Natural killer cell (primary cell): ENCODE data around the gene NSRP1. TPM values are rescaled to one million over a fixed set of nuclear protein-coding genes. Genes with fewer than 3 reads are reported as not detected.

Source experiments
- ATAC-seq, 3 donors: fragments of 150-1000 bp in 2 of 3; fragments of 200-7000 bp in 1 of 3; cut with Tn5 transposase; 1 replicate in 1 of 3; 2 replicates in 2 of 3; pipeline ENCODE4 v1.10.0; 2021; ENCODE audit warnings: mild to moderate bottlenecking in 2 of 3, moderate library complexity in 2 of 3
- DNase-seq, 2 donors: peaks; one replicate each; pipeline versions ENCODE4 v3.0.0 to v3.0.0-alpha.2; 2013 to 2021; ENCODE audit warnings: mixed read lengths in 1 of 2
- H3K27ac ChIP-seq: one replicate; pipeline ENCODE4 v1.5.1; 2013; ENCODE audit warnings: mild to moderate bottlenecking, low read length
- H3K27me3 ChIP-seq: one replicate; pipeline ENCODE4 v1.6.1; 2013; ENCODE audit warnings: low read length; ENCODE audit not compliant: control insufficient read depth, insufficient read depth
- H3K36me3 ChIP-seq: one replicate; pipeline ENCODE4 v1.6.1; 2013; ENCODE audit warnings: low read length; ENCODE audit not compliant: control insufficient read depth, insufficient read depth
- H3K4me1 ChIP-seq: one replicate; pipeline ENCODE4 v1.6.1; 2013; ENCODE audit warnings: low read length; ENCODE audit not compliant: control insufficient read depth, insufficient read depth
- H3K4me3 ChIP-seq: one replicate; pipeline ENCODE4 v1.5.1; 2013; ENCODE audit warnings: low read length
- H3K9me3 ChIP-seq: one replicate; pipeline ENCODE4 v1.6.1; 2013; ENCODE audit warnings: low read length; ENCODE audit not compliant: control insufficient read depth, insufficient read depth
- H3K27ac Mint-ChIP-seq, 2 donors: one replicate each; pipeline ENCODE4 v1.8.0; 2022; ENCODE audit warnings: mild to moderate bottlenecking in 2 of 2, mixed read lengths in 2 of 2, moderate library complexity in 1 of 2
- H3K27me3 Mint-ChIP-seq, 2 donors: one replicate each; pipeline ENCODE4 v1.8.0; 2022; ENCODE audit warnings: low read depth in 2 of 2, mixed read lengths in 2 of 2
- H3K36me3 Mint-ChIP-seq: one replicate; pipeline ENCODE4 v1.8.0; 2022; ENCODE audit warnings: mixed read lengths
- H3K4me1 Mint-ChIP-seq, 2 donors: one replicate each; pipeline ENCODE4 v1.8.0; 2022; ENCODE audit warnings: mixed read lengths in 2 of 2
- H3K4me3 Mint-ChIP-seq: one replicate; pipeline ENCODE4 v1.8.0; 2022; ENCODE audit warnings: mild to moderate bottlenecking, moderate library complexity, mixed read lengths
- H3K9me3 Mint-ChIP-seq, 2 donors: one replicate each; pipeline ENCODE4 v1.8.0; 2022; ENCODE audit warnings: mixed read lengths in 2 of 2
- WGBS: methylation state at CpG from one replicate; pipeline ENCODE4 v1.1.7; 2013; ENCODE audit warnings: missing lambda C conversion rate; ENCODE audit not compliant: insufficient coverage; 5-methylcytosine and 5-hydroxymethylcytosine counted together
- intact Hi-C: fragments of 100-400 bp; cut with micrococcal nuclease; formaldehyde crosslinking; loops from one replicate; pipeline ENCODE4 v1.14.2; 2022
- total RNA-seq, 4 donors: library from RNA; stranded (reverse); fragments of 120-200 nt in 1 of 4; gene quantifications; one replicate each; pipeline versions ENCODE4 v1.2.3 to v1.2.4, GENCODE V29; 2013 to 2022
- TF ChIP-seq, protein P1 (sequence below): fragments of 200-600 bp; IDR thresholded peaks from one replicate; pipeline ENCODE4 v1.8.0; 2022; ENCODE audit warnings: antibody characterized with exemption

Gene NSRP1
- total RNA-seq, 3 donors from 2014 or later (not counting 1 experiment from before 2014, with no cell fraction given), result 27.0 to 33.7 (median 29.7) TPM

DNA sequence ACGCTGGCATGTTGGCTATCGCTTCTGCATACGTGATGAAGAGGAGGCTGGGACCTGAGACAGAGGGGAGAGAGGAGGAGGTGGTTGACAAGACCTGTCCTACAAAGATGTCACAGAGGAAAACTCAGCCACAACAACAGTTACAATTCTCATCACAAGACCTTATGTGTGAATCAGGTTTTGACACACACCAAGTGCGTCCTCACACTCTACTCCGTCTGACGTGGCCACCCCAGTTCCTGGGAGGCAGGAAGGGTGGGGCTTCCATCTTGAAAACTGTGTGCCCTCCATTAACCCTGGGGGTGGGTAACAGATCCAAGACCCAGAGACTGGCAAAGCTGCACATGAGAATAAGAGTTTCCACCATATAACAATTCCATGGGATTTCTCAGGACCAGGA is 94.8 kb downstream of the NSRP1 start:
- Mint-ChIP-seq H3K4me1 (peaks cover 22 to 44% of the 10 kb centered on the region in 2 donors), H3K27me3 (peaks cover 3 to 10% of the 10 kb centered on the region in 2 donors), H3K4me3 (peak overlapping the region; percentile 2), H3K27ac (peak overlapping the region; percentile 29 to 91), H3K9me3 (no peaks in the 10 kb centered on the region), H3K36me3 (no peaks in the 10 kb centered on the region)
- Histone ChIP-seq H3K27me3 (no peaks in the 10 kb centered on the region), H3K36me3 (no peaks in the 10 kb centered on the region), H3K4me3 (no peak overlapping the region), H3K9me3 (no peaks in the 10 kb centered on the region), H3K27ac (no peak overlapping the region), H3K4me1 (peaks cover 11% of the 10 kb centered on the region)
- intact Hi-C loops, result loop anchor here (1.0 to 10.0 kb wide), 2 partner anchors 80 to 153 kb away; partner anchors contain the start of gene BLMH
- ATAC-seq (peak; percentile 88 to 91 (median 90)), DNase-seq (peak; percentile 8 to 53)
- TF ChIP-seq, protein P1, sequence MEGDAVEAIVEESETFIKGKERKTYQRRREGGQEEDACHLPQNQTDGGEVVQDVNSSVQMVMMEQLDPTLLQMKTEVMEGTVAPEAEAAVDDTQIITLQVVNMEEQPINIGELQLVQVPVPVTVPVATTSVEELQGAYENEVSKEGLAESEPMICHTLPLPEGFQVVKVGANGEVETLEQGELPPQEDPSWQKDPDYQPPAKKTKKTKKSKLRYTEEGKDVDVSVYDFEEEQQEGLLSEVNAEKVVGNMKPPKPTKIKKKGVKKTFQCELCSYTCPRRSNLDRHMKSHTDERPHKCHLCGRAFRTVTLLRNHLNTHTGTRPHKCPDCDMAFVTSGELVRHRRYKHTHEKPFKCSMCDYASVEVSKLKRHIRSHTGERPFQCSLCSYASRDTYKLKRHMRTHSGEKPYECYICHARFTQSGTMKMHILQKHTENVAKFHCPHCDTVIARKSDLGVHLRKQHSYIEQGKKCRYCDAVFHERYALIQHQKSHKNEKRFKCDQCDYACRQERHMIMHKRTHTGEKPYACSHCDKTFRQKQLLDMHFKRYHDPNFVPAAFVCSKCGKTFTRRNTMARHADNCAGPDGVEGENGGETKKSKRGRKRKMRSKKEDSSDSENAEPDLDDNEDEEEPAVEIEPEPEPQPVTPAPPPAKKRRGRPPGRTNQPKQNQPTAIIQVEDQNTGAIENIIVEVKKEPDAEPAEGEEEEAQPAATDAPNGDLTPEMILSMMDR, result no peak
- WGBS, result 52% methylated on average over 6 of the region's 6 CpGs

GRCh38 chr17:30212750-30213149 is 96.1 kb downstream of the NSRP1 start:
- intact Hi-C loops, result loop anchor here (10.0 kb wide), 1 partner anchor 152 kb away; no protein-coding TSS in a partner anchor
- no peak overlapping the region for H3K4me3 Mint-ChIP-seq
- H3K9me3 ChIP-seq, result no peaks in the 10 kb centered on the region
- no peaks in the 10 kb centered on the region for H3K9me3 Mint-ChIP-seq
- ATAC-seq (no peak), DNase-seq (no peak)
- 81% methylated on average over 11 of the region's 11 CpGs for WGBS
- no peaks in the 10 kb centered on the region for H3K27me3 ChIP-seq
- H3K27me3 Mint-ChIP-seq, result peaks cover 2 to 6% of the 10 kb centered on the region in 2 donors
- peaks cover 11% of the 10 kb centered on the region for H3K4me1 ChIP-seq
- H3K27ac ChIP-seq, result no peak overlapping the region
- TF ChIP-seq, protein P1, result no peak
- H3K4me1 Mint-ChIP-seq, result peaks cover 22 to 42% of the 10 kb centered on the region in 2 donors
- no peaks in the 10 kb centered on the region for H3K36me3 Mint-ChIP-seq
- H3K27ac Mint-ChIP-seq, result peak overlapping the region; percentile 29 to 91
- H3K36me3 ChIP-seq, result no peaks in the 10 kb centered on the region
- H3K4me3 ChIP-seq, result no peak overlapping the region

GRCh38 chr17:30217054-30217453 is 100.4 kb downstream of the NSRP1 start:
- H3K4me1 Mint-ChIP-seq, result peaks cover 2 to 9% of the 10 kb centered on the region in 2 donors
- Histone ChIP-seq H3K4me1 (no peaks in the 10 kb centered on the region), H3K4me3 (no peak overlapping the region), H3K27me3 (no peaks in the 10 kb centered on the region), H3K27ac (no peak overlapping the region), H3K9me3 (no peaks in the 10 kb centered on the region), H3K36me3 (no peaks in the 10 kb centered on the region)
- TF ChIP-seq, protein P1, result no peak
- peaks cover 0 to 3% of the 10 kb centered on the region in 2 donors for H3K27me3 Mint-ChIP-seq
- H3K4me3 Mint-ChIP-seq, result no peak overlapping the region
- peak overlapping the region in 1 of 2 donors; percentile 15 for H3K27ac Mint-ChIP-seq
- no peak for DNase-seq
- H3K36me3 Mint-ChIP-seq, result no peaks in the 10 kb centered on the region
- WGBS, result 96% methylated on average over 6 of the region's 6 CpGs
- intact Hi-C loops, result loop anchor here (10.0 kb wide), 1 partner anchor 148 kb away; no protein-coding TSS in a partner anchor
- no peak for ATAC-seq
- H3K9me3 Mint-ChIP-seq, result no peaks in the 10 kb centered on the region

- H3K27ac Mint-ChIP-seq, result no peak overlapping the region
- no peaks in the 10 kb centered on the region for H3K9me3 ChIP-seq
- peaks cover 0 to 3% of the 10 kb centered on the region in 2 donors for H3K27me3 Mint-ChIP-seq
- no peak for ATAC-seq
- TF ChIP-seq, protein P1, result no peak
- H3K36me3 Mint-ChIP-seq, result no peaks in the 10 kb centered on the region
- no peaks in the 10 kb centered on the region for H3K36me3 ChIP-seq
- H3K4me1 Mint-ChIP-seq, result peaks cover 0 to 4% of the 10 kb centered on the region in 2 donors
- H3K27ac ChIP-seq, result no peak overlapping the region
- H3K4me1 ChIP-seq, result no peaks in the 10 kb centered on the region
- no peak overlapping the region for H3K4me3 Mint-ChIP-seq
- H3K9me3 Mint-ChIP-seq, result no peaks in the 10 kb centered on the region
- no peaks in the 10 kb centered on the region for H3K27me3 ChIP-seq
- WGBS, result 97% methylated on average over 11 of the region's 11 CpGs
- DNase-seq, result no peak
- H3K4me3 ChIP-seq, result no peak overlapping the region
- intact Hi-C loops, result loop anchor here (10.0 kb wide), 1 partner anchor 147 kb away; no protein-coding TSS in a partner anchor
These were observed 101.2 kb downstream of the NSRP1 start for GRCh38 chr17:30217746-30218245.
